Activated CD8-positive, alpha-beta T cell treated with anti-CD3 and anti-CD28 coated beads for 36 hours (primary cell): ENCODE results near the gene PPAT. TPM values are rescaled to one million over a fixed set of nuclear protein-coding genes. Genes with fewer than 3 reads are reported as not detected.

ENCODE experiments used
- ATAC-seq: fragments of 200-7000 bp; cut with Tn5 transposase; one replicate; pipeline ENCODE4 v1.10.0; 2021; ENCODE audit warnings: mild to moderate bottlenecking, moderate library complexity
- CTCF ChIA-PET: fragments of 350-600 bp; sonication (Branson Sonifier 250); formaldehyde crosslinking; loops from one replicate; lab custom pipeline; 2021; ENCODE audit warnings: antibody characterized with exemption; lab: Charles Lee
- POLR2A ChIA-PET: fragments of 350-600 bp; sonication (Branson Sonifier 250); formaldehyde crosslinking; loops from one replicate; lab custom pipeline; 2021; ENCODE audit warnings: antibody characterized with exemption; lab: Charles Lee
- DNase-seq: peaks from one replicate; pipeline ENCODE4 v3.0.0-alpha.2; 2020
- H3K27ac Mint-ChIP-seq: one replicate; pipeline ENCODE4 v1.8.0; 2021; ENCODE audit warnings: mild to moderate bottlenecking, mixed read lengths
- H3K27me3 Mint-ChIP-seq: one replicate; pipeline ENCODE4 v1.8.0; 2021; ENCODE audit warnings: mixed read lengths
- H3K36me3 Mint-ChIP-seq: one replicate; pipeline ENCODE4 v1.8.0; 2021; ENCODE audit warnings: low read depth, mixed read lengths
- H3K4me1 Mint-ChIP-seq: one replicate; pipeline ENCODE4 v1.8.0; 2021; ENCODE audit warnings: low read depth, mixed read lengths
- H3K4me3 Mint-ChIP-seq: one replicate; pipeline ENCODE4 v1.8.0; 2021; ENCODE audit warnings: mild to moderate bottlenecking, moderate library complexity, mixed read lengths
- H3K9me3 Mint-ChIP-seq: one replicate; pipeline ENCODE4 v1.8.0; 2021; ENCODE audit warnings: mixed read lengths
- CTCF ChIP-seq: fragments of 200-600 bp; IDR thresholded peaks from one replicate; pipeline ENCODE4 v1.8.0; 2022; ENCODE audit warnings: antibody characterized with exemption, mild to moderate bottlenecking
- intact Hi-C: fragments of 100-400 bp; cut with micrococcal nuclease; formaldehyde crosslinking; loops from one replicate; pipeline ENCODE4 v1.10.0; 2022
- total RNA-seq, 2 experiments: library from RNA; stranded (reverse); gene quantifications; one replicate each; pipeline ENCODE4 v1.2.3, GENCODE V29; 2021

The PPAT gene
- total RNA-seq, 2 experiments from 2014 or later: 44.1 to 46.9 TPM

- no peak for TF ChIP-seq CTCF
- Mint-ChIP-seq H3K36me3 (peaks cover 5% of the 10 kb centered on the region), H3K9me3 (no peaks in the 10 kb centered on the region), H3K27ac (no peak overlapping the region), H3K4me1 (no peaks in the 10 kb centered on the region), H3K4me3 (no peak overlapping the region), H3K27me3 (no peaks in the 10 kb centered on the region)
- POLR2A ChIA-PET: no interaction called here
- CTCF ChIA-PET: no interaction called here
- ATAC-seq: no peak
- intact Hi-C loops: no loop called here
- DNase-seq: no peak
Observed at GRCh38 chr4:56356650-56357049, 78.8 kb downstream of the PPAT start.

- intact Hi-C loops: no loop called here
- DNase-seq: no peak
- TF ChIP-seq CTCF: no peak
- POLR2A ChIA-PET: no interaction called here
- peaks cover 12% of the 10 kb centered on the region for H3K4me1 Mint-ChIP-seq
- no peak overlapping the region for H3K27ac Mint-ChIP-seq
- no peak for ATAC-seq
- no peaks in the 10 kb centered on the region for H3K27me3 Mint-ChIP-seq
- peaks cover 15% of the 10 kb centered on the region for H3K36me3 Mint-ChIP-seq
- no peak overlapping the region for H3K4me3 Mint-ChIP-seq
- no peaks in the 10 kb centered on the region for H3K9me3 Mint-ChIP-seq
- CTCF ChIA-PET: no interaction called here
Observed at GRCh38 chr4:56348576-56348975, 86.8 kb downstream of the PPAT start.

GRCh38 chr4:56345458-56345857 is 90.0 kb downstream of the PPAT start:
- ATAC-seq (no peak), DNase-seq (no peak)
- no peak overlapping the region for H3K27ac Mint-ChIP-seq
- ChIA-PET CTCF (no interaction called here), POLR2A (interaction anchor here (0.5 kb wide), 1 partner anchor 477 kb away, joined by 3 read pairs; no protein-coding TSS in a partner anchor)
- H3K27me3 Mint-ChIP-seq: no peaks in the 10 kb centered on the region
- TF ChIP-seq CTCF: no peak
- peaks cover 21% of the 10 kb centered on the region for H3K36me3 Mint-ChIP-seq
- no peak overlapping the region for H3K4me3 Mint-ChIP-seq
- H3K9me3 Mint-ChIP-seq: no peaks in the 10 kb centered on the region
- peaks cover 12% of the 10 kb centered on the region for H3K4me1 Mint-ChIP-seq
- intact Hi-C loops: no loop called here

Other genes starting within 250 kb of the PPAT start
- 10 to 100 TPM; 14.5 to 14.7 TPM for gene AASDH, start 48.1 kb downstream of the PPAT start, total RNA-seq
- 100 to 1,000 TPM; 436 to 437 TPM for gene PAICS, start 645 bp upstream of the PPAT start, total RNA-seq
- 100 to 1,000 TPM; 165 to 176 TPM for gene SRP72, start 32.0 kb upstream of the PPAT start, total RNA-seq
- gene ARL9, start 70.2 kb upstream of the PPAT start, total RNA-seq: under 1 TPM; 0.16 to 0.25 TPM
- 10 to 100 TPM; 55.8 to 58.7 TPM for gene HOPX, start 245.7 kb upstream of the PPAT start, total RNA-seq